GM12878 (cell line): ENCODE results near the gene CFAP74. TPM values are rescaled to one million over a fixed set of nuclear protein-coding genes. Genes with fewer than 3 reads are reported as not detected.

Experiments
- NFYA ChIP-seq: IDR thresholded peaks from 2 replicates; pipeline ENCODE4 v1.6.1; 2011; ENCODE audit warnings: low read depth, mild to moderate bottlenecking, low read length, improper control_type of control experiment, borderline replicate concordance
- POLR2AphosphoS5 ChIP-seq: IDR thresholded peaks from 2 replicates; pipeline ENCODE4 v1.6.1; 2011; ENCODE audit warnings: mild to moderate bottlenecking, low read length, inconsistent platforms
- TCF7 ChIP-seq: IDR thresholded peaks from 2 replicates; pipeline ENCODE4 v1.6.1; 2014; ENCODE audit warnings: antibody characterized with exemption, borderline replicate concordance
- ZNF274 ChIP-seq: IDR thresholded peaks from one replicate; pipeline ENCODE4 v1.8.0; 2011; ENCODE audit not compliant: insufficient read length, insufficient read depth
- polyA plus RNA-seq, 11 experiments: library from polyadenylated mRNA; depleted of rRNA in 4 of 11; unstranded in 6 of 11; stranded (reverse) in 5 of 11; fragments of >200 nt; fragmentation: Nextera tagmentation in 4 of 11; fragmentation: Illumina TruSeq in 1 of 11; extraction: Ambion mirVana in 4 of 11; extraction: Trizol in 1 of 11; gene quantifications; 1 replicate in 1 of 11; 2 replicates in 10 of 11; pipeline versions ENCODE4 v1.2.1 to v1.2.3, GENCODE V29; 2011 to 2016; ENCODE audit warnings: inconsistent platforms in 2 of 11, missing spikeins in 2 of 11, low read depth in 1 of 11
- total RNA-seq, 4 experiments: library from RNA; depleted of rRNA in 3 of 4; stranded (reverse); fragments of >200 nt in 3 of 4; fragmentation: Illumina TruSeq in 1 of 4; extraction: Trizol in 1 of 4; gene quantifications; 2 replicates each; pipeline versions ENCODE4 v1.2.1 to v1.2.3, GENCODE V29; 2013 to 2021
- TF ChIP-seq, protein P1 (sequence below): fragments of 450-650 bp; IDR thresholded peaks from 2 replicates; pipeline ENCODE4 v1.6.1; 2014; ENCODE audit warnings: mild to moderate bottlenecking
- TF ChIP-seq, protein P2 (sequence below): fragments of 450-650 bp; conservative IDR thresholded peaks from 2 replicates; pipeline ENCODE4 v1.6.1; 2017; ENCODE audit warnings: mild to moderate bottlenecking, moderate library complexity
- TF ChIP-seq, protein P3 (sequence below): fragments of 450-650 bp; IDR thresholded peaks from 2 replicates; pipeline ENCODE4 v1.6.1; 2018; ENCODE audit warnings: borderline replicate concordance, mild to moderate bottlenecking; ENCODE audit not compliant: partially characterized antibody
- TF ChIP-seq, protein P4 (sequence below): fragments of 150-350 bp; IDR thresholded peaks from 2 replicates; pipeline ENCODE4 v1.6.1; 2016; ENCODE audit warnings: low read depth, low read length
- TF ChIP-seq, protein P5 (sequence below): IDR thresholded peaks from 2 replicates; pipeline ENCODE4 v1.6.1; 2011; ENCODE audit warnings: borderline replicate concordance, low read depth, mild to moderate bottlenecking, moderate library complexity, low read length; ENCODE audit not compliant: insufficient read depth, poor library complexity, severe bottlenecking
- TF ChIP-seq, protein P6 (sequence below): IDR thresholded peaks from 2 replicates; pipeline ENCODE4 v1.6.1; 2011; ENCODE audit warnings: mild to moderate bottlenecking, low read depth, low read length, moderate library complexity; ENCODE audit not compliant: insufficient replicate concordance
- TF ChIP-seq, protein P7 (sequence below): fragments of 450-650 bp; IDR thresholded peaks from 2 replicates; pipeline ENCODE4 v1.6.1; 2017; ENCODE audit warnings: mild to moderate bottlenecking, moderate library complexity

The CFAP74 gene
- total and polyA plus RNA-seq, 10 of the 15 experiments (the other 5 are each of a cell fraction or from before 2014, with no cell fraction given) = 0.01 TPM; not detected in 9

DNA sequence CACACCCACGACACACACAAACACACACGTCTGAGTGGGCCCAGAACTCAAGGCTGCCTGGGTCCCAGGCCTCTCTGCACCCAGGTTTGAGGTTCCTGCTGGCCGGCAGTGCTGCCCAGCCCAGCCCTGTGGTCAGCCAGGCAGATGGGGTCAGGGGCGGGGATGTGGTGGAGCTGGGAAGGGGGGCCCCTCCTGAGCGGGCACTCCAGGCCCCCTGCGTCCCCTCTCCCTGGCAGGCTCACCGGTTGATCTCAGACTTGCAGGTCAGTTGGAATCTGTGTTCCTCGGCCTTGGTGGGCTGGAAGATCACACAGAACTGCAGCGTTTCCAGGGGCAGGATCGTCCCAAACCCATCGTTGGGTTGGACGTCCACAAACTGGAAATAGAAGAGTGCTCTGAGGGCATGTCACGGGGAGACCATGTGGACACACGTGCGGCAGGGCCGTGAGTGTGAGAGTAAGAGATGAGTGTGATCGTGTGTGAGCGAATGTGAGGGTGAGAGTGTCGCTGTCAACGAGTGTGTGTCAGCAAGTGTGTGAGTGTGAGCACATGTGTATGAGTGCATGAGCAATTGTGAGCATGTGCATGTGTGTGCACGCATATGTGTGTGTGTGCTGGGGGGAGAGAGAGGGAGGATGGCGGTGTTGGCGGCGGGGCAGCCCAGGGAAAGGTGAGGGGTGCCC is 64.8 kb downstream of the CFAP74 start (continued):
- TF ChIP-seq, protein P1, sequence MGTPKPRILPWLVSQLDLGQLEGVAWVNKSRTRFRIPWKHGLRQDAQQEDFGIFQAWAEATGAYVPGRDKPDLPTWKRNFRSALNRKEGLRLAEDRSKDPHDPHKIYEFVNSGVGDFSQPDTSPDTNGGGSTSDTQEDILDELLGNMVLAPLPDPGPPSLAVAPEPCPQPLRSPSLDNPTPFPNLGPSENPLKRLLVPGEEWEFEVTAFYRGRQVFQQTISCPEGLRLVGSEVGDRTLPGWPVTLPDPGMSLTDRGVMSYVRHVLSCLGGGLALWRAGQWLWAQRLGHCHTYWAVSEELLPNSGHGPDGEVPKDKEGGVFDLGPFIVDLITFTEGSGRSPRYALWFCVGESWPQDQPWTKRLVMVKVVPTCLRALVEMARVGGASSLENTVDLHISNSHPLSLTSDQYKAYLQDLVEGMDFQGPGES = no peak
- TF ChIP-seq POLR2AphosphoS5 (no peak), NFYA (no peak), ZNF274 (no peak), TCF7 (no peak)
- TF ChIP-seq, protein P2, sequence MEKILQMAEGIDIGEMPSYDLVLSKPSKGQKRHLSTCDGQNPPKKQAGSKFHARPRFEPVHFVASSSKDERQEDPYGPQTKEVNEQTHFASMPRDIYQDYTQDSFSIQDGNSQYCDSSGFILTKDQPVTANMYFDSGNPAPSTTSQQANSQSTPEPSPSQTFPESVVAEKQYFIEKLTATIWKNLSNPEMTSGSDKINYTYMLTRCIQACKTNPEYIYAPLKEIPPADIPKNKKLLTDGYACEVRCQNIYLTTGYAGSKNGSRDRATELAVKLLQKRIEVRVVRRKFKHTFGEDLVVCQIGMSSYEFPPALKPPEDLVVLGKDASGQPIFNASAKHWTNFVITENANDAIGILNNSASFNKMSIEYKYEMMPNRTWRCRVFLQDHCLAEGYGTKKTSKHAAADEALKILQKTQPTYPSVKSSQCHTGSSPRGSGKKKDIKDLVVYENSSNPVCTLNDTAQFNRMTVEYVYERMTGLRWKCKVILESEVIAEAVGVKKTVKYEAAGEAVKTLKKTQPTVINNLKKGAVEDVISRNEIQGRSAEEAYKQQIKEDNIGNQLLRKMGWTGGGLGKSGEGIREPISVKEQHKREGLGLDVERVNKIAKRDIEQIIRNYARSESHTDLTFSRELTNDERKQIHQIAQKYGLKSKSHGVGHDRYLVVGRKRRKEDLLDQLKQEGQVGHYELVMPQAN = no peak
- TF ChIP-seq, protein P3, sequence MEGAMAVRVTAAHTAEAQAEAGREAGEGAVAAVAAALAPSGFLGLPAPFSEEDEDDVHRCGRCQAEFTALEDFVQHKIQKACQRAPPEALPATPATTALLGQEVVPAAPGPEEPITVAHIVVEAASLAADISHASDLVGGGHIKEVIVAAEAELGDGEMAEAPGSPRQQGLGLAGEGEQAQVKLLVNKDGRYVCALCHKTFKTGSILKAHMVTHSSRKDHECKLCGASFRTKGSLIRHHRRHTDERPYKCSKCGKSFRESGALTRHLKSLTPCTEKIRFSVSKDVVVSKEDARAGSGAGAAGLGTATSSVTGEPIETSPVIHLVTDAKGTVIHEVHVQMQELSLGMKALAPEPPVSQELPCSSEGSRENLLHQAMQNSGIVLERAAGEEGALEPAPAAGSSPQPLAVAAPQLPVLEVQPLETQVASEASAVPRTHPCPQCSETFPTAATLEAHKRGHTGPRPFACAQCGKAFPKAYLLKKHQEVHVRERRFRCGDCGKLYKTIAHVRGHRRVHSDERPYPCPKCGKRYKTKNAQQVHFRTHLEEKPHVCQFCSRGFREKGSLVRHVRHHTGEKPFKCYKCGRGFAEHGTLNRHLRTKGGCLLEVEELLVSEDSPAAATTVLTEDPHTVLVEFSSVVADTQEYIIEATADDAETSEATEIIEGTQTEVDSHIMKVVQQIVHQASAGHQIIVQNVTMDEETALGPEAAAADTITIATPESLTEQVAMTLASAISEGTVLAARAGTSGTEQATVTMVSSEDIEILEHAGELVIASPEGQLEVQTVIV = no peak
- TF ChIP-seq, protein P4, sequence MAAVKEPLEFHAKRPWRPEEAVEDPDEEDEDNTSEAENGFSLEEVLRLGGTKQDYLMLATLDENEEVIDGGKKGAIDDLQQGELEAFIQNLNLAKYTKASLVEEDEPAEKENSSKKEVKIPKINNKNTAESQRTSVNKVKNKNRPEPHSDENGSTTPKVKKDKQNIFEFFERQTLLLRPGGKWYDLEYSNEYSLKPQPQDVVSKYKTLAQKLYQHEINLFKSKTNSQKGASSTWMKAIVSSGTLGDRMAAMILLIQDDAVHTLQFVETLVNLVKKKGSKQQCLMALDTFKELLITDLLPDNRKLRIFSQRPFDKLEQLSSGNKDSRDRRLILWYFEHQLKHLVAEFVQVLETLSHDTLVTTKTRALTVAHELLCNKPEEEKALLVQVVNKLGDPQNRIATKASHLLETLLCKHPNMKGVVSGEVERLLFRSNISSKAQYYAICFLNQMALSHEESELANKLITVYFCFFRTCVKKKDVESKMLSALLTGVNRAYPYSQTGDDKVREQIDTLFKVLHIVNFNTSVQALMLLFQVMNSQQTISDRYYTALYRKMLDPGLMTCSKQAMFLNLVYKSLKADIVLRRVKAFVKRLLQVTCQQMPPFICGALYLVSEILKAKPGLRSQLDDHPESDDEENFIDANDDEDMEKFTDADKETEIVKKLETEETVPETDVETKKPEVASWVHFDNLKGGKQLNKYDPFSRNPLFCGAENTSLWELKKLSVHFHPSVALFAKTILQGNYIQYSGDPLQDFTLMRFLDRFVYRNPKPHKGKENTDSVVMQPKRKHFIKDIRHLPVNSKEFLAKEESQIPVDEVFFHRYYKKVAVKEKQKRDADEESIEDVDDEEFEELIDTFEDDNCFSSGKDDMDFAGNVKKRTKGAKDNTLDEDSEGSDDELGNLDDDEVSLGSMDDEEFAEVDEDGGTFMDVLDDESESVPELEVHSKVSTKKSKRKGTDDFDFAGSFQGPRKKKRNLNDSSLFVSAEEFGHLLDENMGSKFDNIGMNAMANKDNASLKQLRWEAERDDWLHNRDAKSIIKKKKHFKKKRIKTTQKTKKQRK = no peak
- TF ChIP-seq, protein P5, sequence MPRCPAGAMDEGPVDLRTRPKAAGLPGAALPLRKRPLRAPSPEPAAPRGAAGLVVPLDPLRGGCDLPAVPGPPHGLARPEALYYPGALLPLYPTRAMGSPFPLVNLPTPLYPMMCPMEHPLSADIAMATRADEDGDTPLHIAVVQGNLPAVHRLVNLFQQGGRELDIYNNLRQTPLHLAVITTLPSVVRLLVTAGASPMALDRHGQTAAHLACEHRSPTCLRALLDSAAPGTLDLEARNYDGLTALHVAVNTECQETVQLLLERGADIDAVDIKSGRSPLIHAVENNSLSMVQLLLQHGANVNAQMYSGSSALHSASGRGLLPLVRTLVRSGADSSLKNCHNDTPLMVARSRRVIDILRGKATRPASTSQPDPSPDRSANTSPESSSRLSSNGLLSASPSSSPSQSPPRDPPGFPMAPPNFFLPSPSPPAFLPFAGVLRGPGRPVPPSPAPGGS = peak; percentile 92
- TF ChIP-seq, protein P6, sequence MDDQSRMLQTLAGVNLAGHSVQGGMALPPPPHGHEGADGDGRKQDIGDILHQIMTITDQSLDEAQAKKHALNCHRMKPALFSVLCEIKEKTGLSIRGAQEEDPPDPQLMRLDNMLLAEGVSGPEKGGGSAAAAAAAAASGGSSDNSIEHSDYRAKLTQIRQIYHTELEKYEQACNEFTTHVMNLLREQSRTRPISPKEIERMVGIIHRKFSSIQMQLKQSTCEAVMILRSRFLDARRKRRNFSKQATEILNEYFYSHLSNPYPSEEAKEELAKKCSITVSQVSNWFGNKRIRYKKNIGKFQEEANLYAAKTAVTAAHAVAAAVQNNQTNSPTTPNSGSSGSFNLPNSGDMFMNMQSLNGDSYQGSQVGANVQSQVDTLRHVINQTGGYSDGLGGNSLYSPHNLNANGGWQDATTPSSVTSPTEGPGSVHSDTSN = peak; percentile 51
- TF ChIP-seq, protein P7, sequence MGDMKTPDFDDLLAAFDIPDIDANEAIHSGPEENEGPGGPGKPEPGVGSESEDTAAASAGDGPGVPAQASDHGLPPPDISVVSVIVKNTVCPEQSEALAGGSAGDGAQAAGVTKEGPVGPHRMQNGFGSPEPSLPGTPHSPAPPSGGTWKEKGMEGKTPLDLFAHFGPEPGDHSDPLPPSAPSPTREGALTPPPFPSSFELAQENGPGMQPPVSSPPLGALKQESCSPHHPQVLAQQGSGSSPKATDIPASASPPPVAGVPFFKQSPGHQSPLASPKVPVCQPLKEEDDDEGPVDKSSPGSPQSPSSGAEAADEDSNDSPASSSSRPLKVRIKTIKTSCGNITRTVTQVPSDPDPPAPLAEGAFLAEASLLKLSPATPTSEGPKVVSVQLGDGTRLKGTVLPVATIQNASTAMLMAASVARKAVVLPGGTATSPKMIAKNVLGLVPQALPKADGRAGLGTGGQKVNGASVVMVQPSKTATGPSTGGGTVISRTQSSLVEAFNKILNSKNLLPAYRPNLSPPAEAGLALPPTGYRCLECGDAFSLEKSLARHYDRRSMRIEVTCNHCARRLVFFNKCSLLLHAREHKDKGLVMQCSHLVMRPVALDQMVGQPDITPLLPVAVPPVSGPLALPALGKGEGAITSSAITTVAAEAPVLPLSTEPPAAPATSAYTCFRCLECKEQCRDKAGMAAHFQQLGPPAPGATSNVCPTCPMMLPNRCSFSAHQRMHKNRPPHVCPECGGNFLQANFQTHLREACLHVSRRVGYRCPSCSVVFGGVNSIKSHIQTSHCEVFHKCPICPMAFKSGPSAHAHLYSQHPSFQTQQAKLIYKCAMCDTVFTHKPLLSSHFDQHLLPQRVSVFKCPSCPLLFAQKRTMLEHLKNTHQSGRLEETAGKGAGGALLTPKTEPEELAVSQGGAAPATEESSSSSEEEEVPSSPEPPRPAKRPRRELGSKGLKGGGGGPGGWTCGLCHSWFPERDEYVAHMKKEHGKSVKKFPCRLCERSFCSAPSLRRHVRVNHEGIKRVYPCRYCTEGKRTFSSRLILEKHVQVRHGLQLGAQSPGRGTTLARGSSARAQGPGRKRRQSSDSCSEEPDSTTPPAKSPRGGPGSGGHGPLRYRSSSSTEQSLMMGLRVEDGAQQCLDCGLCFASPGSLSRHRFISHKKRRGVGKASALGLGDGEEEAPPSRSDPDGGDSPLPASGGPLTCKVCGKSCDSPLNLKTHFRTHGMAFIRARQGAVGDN = no peak
